C4-2B (cell line): ENCODE data around the gene ARMC12.
"Not testable (repeated sequence)": the region's sequence is repeated elsewhere in the genome, so short reads cannot be mapped to it uniquely, and the experiment has no call there.

ENCODE experiments used
- H3K27ac ChIP-seq: fragments of 450-650 bp; 2 replicates; pipeline ENCODE4 v1.5.1; 2017
- CTCF ChIP-seq: fragments of 450-650 bp; conservative IDR thresholded peaks from 2 replicates; pipeline ENCODE4 v1.5.1; 2017; ENCODE audit warnings: mild to moderate bottlenecking
- ZFX ChIP-seq: fragments of 450-650 bp; IDR thresholded peaks from 2 replicates; pipeline ENCODE4 v1.6.1; 2017

Gene ARMC12

GRCh38 chr6:35736982-35737412 is at the start of gene ARMC12:
ARMC12 (plus strand) TSS chr6:35737032; CDS start chr6:35737109, 77 bp downstream.
- no peak for TF ChIP-seq ZFX
- TF ChIP-seq CTCF, result no peak
- H3K27ac ChIP-seq, result peak within 1 kb of the TSS; percentile 1; the same call in 1 of the 2 replicates

GRCh38 chr6:35687658-35688604 is 48.9 kb upstream of the ARMC12 start:
- H3K27ac ChIP-seq, result peak overlapping the region; percentile 94
- peak; percentile 40 for TF ChIP-seq ZFX
- no peak for TF ChIP-seq CTCF

- peak within 1 kb of the TSS; percentile 94 for H3K27ac ChIP-seq
- TF ChIP-seq ZFX (0 out of 2 replicates have a peak, but pooled peaks have one; percentile 20), CTCF (no peak)
These were observed 48.1 kb upstream of the ARMC12 start, which contains the start of gene FKBP5 for GRCh38 chr6:35688605-35689322. FKBP5 (minus strand) TSS chr6:35688915; CDS start chr6:35642824, 46,091 bp downstream.

GRCh38 chr6:35690006-35690405 is 46.8 kb upstream of the ARMC12 start:
- H3K27ac ChIP-seq, result not testable (repeated sequence)

- H3K27ac ChIP-seq, result no peak overlapping the region
- no peak for TF ChIP-seq ZFX
- no peak for TF ChIP-seq CTCF
These were observed 46.3 kb upstream of the ARMC12 start for GRCh38 chr6:35690484-35690883.

GRCh38 chr6:35691027-35691824 is 45.6 kb upstream of the ARMC12 start:
- no peak overlapping the region; the same call in 1 of the 2 replicates for H3K27ac ChIP-seq
- TF ChIP-seq ZFX (no peak), CTCF (no peak)

- H3K27ac ChIP-seq, result no peak overlapping the region
- no peak for TF ChIP-seq CTCF
- TF ChIP-seq ZFX, result no peak
These were observed 42.4 kb upstream of the ARMC12 start for GRCh38 chr6:35694462-35694861.

- H3K27ac ChIP-seq, result not testable (repeated sequence)
These were observed 38.4 kb upstream of the ARMC12 start for GRCh38 chr6:35698430-35698829.
